ENCODE measurements around the gene STYXL1.

STYXL1 gene

DNA sequence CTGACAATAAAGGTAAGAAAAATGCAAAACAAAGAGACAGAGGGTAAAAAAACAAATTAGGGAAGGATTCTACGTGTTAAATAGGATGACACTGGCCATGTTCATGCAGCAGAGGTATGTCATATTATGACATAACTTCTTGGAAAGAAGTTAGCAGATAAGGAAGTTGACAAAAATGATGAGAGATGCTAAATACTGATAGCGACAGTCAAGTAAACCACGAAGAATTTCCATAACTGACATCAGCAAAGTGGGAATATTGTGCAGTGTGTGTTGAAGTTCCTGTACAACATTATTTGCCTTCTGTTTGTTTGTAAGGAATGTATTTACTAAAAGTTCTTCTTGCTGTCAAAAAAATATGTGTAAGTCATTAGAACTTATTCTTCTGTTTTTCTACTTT, 29.6 kb upstream of the STYXL1 start:
- no peaks in the 10 kb centered on the region for H3K27me3 ChIP-seq (replicated peaks; ENCODE audit: control insufficient read depth, insufficient read depth, low read length, poor library complexity, severe bottlenecking)
- H3K36me3 ChIP-seq (ENCODE audit: control insufficient read depth, insufficient read depth, low read length): no peaks in the 10 kb centered on the region
- DNase-seq: no peak
- H3K9me3 ChIP-seq (ENCODE audit: control insufficient read depth, low read length): no peaks in the 10 kb centered on the region
- no peak overlapping the region for H3K4me3 ChIP-seq (ENCODE audit: insufficient read depth, low read depth, low read length, poor library complexity, severe bottlenecking)
- no peaks in the 10 kb centered on the region for H3K4me1 ChIP-seq (ENCODE audit: control insufficient read depth, insufficient read depth, low read length, poor library complexity, severe bottlenecking)
- no peak overlapping the region for H3K27ac ChIP-seq (ENCODE audit: insufficient read depth, low read length, poor library complexity, severe bottlenecking)

DNA sequence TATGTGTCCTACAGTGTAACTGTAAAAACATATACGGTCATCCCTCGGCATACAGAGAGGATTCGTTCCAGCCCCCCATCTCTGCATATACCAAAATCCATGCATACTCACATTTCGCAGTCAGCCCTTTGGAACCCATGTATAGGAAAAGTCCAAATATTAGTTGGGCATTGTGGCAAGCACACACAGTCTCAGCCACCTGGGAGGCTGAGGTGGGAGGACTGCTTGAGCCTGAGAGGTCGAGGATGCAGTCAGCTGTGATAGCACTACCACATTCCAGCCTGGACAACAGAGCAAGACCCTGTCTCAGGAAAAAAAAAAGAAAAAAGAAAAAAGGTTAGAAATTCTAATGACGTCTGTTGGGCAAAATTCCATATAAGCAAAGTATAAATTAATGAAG, 29.2 kb upstream of the STYXL1 start:
- Histone ChIP-seq H3K27me3 (replicated peaks; ENCODE audit: control insufficient read depth, insufficient read depth, low read length, poor library complexity, severe bottlenecking) (no peaks in the 10 kb centered on the region), H3K27ac (ENCODE audit: insufficient read depth, low read length, poor library complexity, severe bottlenecking) (no peak overlapping the region), H3K36me3 (ENCODE audit: control insufficient read depth, insufficient read depth, low read length) (no peaks in the 10 kb centered on the region), H3K4me3 (ENCODE audit: insufficient read depth, low read depth, low read length, poor library complexity, severe bottlenecking) (no peak overlapping the region), H3K4me1 (ENCODE audit: control insufficient read depth, insufficient read depth, low read length, poor library complexity, severe bottlenecking) (no peaks in the 10 kb centered on the region), H3K9me3 (ENCODE audit: control insufficient read depth, low read length) (no peaks in the 10 kb centered on the region)
- DNase-seq: no peak

DNA sequence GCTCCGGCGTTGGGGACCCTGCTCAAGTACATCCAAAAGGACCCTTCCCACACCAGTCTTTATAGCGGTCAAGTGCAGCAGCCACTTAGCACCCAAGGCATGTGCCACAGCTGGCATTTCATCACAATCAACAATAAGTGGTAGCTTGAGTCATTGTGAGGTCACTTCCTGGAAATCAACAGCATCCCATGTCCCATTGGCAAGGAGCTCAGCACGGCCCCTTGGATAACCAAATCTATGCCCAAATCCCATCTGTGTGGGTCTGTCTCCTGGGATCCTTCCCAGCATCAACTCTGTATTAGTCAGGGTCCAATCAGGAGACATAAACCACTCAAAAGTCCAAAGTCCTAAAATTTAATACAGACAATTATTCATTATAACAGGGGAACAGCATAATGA, 27.2 kb upstream of the STYXL1 start:
- Histone ChIP-seq H3K4me1 (ENCODE audit: control insufficient read depth, insufficient read depth, low read length, poor library complexity, severe bottlenecking) (no peaks in the 10 kb centered on the region), H3K27ac (ENCODE audit: insufficient read depth, low read length, poor library complexity, severe bottlenecking) (no peak overlapping the region), H3K4me3 (ENCODE audit: insufficient read depth, low read depth, low read length, poor library complexity, severe bottlenecking) (no peak overlapping the region), H3K9me3 (ENCODE audit: control insufficient read depth, low read length) (no peaks in the 10 kb centered on the region), H3K27me3 (replicated peaks; ENCODE audit: control insufficient read depth, insufficient read depth, low read length, poor library complexity, severe bottlenecking) (no peaks in the 10 kb centered on the region), H3K36me3 (ENCODE audit: control insufficient read depth, insufficient read depth, low read length) (no peaks in the 10 kb centered on the region)
- DNase-seq: no peak

DNA sequence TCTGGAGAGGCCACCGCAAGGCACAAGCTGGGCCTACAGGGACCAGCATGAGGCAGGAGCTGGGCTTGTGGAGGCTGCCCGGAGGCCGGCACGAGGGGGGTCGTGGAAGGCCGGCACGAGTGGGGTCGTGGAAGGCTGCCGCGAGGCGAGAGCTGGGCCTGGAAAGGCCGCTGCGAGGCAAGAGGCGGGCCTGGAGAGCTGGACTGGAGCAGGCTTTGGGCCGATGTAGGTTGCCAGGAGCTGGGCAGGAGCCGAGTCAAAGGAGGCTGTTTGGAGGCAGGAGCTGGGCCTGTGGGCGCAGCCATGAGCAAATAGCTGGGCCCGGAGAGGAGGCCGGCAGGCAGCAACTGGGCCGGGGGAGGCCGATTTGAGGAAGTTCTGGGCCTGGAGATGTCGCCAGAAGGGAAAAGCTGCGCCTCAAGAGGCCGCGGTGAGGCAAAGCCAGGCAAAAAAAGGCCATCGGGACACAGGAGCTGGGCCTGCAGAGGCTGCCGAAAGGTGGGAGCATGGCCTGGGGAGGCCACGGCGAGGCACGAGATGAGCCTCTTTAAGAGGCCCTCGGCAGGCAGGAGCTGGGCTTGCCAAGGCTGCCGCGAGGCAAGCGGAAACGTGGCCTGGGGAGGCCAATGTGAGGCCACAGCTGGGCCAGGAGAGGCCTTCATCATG, 26.6 kb upstream of the STYXL1 start:
- Histone ChIP-seq H3K9me3 (ENCODE audit: control insufficient read depth, low read length) (no peaks in the 10 kb centered on the region), H3K36me3 (ENCODE audit: control insufficient read depth, insufficient read depth, low read length) (no peaks in the 10 kb centered on the region), H3K4me1 (ENCODE audit: control insufficient read depth, insufficient read depth, low read length, poor library complexity, severe bottlenecking) (no peaks in the 10 kb centered on the region), H3K27ac (ENCODE audit: insufficient read depth, low read length, poor library complexity, severe bottlenecking) (no peak overlapping the region), H3K27me3 (replicated peaks; ENCODE audit: control insufficient read depth, insufficient read depth, low read length, poor library complexity, severe bottlenecking) (no peaks in the 10 kb centered on the region), H3K4me3 (ENCODE audit: insufficient read depth, low read depth, low read length, poor library complexity, severe bottlenecking) (no peak overlapping the region)
- no peak for DNase-seq

DNA sequence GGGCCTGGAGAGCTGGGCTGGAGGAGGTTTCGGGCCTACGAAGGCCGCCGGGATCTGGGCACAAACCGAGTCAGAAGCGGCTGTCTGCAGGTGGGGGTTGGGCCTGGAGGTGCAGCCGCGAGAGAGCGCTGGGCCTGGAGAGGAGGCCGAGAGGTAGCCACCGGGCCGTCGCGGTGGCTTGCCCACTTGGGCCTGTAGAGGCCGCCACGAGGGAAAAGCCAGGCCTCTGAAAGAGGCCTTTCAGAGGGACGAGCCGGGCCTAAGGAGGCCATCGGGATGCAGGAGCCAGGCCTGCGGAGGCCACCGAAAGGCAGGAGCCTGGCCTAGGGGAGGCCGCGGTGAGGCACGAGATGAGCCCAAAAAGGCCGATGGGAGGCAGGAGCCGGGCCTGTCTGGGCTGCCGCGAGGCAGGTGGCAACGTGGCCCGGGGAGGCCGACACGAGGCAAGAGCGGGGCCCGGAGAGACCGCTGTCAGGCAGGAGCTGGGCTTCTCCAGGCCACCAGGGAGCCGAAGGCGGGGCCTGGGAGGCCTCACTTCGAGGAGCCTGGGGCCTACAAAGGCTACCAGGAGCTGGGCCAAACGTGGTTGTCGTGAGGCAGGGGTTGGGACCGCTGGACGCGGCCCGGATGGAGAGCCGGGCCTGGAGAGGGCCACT, 25.7 kb upstream of the STYXL1 start:
- H3K4me1 ChIP-seq (ENCODE audit: control insufficient read depth, insufficient read depth, low read length, poor library complexity, severe bottlenecking): no peaks in the 10 kb centered on the region
- H3K36me3 ChIP-seq (ENCODE audit: control insufficient read depth, insufficient read depth, low read length): no peaks in the 10 kb centered on the region
- no peak overlapping the region for H3K4me3 ChIP-seq (ENCODE audit: insufficient read depth, low read depth, low read length, poor library complexity, severe bottlenecking)
- H3K27me3 ChIP-seq (replicated peaks; ENCODE audit: control insufficient read depth, insufficient read depth, low read length, poor library complexity, severe bottlenecking): no peaks in the 10 kb centered on the region
- DNase-seq: no peak
- no peaks in the 10 kb centered on the region for H3K9me3 ChIP-seq (ENCODE audit: control insufficient read depth, low read length)
- H3K27ac ChIP-seq (ENCODE audit: insufficient read depth, low read length, poor library complexity, severe bottlenecking): no peak overlapping the region

DNA sequence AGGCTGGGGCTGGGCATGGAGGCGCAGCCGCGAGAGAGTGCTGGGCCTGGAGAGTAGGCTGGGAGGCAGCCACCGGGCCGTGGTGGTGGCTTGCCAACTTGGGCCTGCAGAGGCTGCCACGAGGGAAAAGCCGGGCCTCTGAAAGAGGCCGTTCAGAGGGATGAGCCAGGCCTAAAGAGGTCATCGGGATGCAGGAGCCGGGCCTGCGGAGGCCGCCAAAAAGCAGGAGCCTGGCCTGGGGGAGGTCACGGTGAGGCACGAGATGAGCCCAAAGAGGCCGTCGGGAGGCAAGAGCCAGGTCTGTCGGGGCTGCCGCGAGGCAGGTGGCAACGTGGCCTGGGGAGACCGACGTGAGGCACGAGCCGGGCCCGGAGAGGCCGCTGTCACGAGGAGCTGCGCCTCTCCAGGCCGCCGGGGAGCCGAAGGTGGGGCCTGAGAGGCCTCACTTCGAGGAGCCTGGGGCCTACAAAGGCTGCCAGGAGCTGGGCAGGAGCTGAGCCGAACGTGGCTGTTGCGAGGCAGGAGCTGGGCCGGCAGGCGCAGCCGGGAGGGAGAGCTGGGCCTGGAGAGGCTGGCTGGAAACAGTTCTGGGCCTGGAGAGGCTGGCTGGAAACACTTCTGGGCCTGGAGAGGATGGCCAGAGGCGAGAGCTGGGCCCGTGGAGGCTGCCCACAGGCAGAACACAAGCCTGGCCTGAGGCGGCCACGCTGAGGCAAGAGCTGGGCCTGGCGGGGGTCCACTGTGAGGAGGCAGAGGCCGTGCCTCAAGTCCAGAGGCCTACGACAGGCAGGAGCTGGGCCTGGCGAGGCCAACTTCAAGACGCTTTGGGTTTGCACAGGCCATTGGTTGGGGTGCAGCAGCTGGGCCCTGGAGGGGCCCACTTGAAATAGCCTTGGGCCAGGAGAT, 24.7 kb upstream of the STYXL1 start:
- Histone ChIP-seq H3K4me3 (ENCODE audit: insufficient read depth, low read depth, low read length, poor library complexity, severe bottlenecking) (no peak overlapping the region), H3K9me3 (ENCODE audit: control insufficient read depth, low read length) (no peaks in the 10 kb centered on the region), H3K4me1 (ENCODE audit: control insufficient read depth, insufficient read depth, low read length, poor library complexity, severe bottlenecking) (no peaks in the 10 kb centered on the region)

DNA sequence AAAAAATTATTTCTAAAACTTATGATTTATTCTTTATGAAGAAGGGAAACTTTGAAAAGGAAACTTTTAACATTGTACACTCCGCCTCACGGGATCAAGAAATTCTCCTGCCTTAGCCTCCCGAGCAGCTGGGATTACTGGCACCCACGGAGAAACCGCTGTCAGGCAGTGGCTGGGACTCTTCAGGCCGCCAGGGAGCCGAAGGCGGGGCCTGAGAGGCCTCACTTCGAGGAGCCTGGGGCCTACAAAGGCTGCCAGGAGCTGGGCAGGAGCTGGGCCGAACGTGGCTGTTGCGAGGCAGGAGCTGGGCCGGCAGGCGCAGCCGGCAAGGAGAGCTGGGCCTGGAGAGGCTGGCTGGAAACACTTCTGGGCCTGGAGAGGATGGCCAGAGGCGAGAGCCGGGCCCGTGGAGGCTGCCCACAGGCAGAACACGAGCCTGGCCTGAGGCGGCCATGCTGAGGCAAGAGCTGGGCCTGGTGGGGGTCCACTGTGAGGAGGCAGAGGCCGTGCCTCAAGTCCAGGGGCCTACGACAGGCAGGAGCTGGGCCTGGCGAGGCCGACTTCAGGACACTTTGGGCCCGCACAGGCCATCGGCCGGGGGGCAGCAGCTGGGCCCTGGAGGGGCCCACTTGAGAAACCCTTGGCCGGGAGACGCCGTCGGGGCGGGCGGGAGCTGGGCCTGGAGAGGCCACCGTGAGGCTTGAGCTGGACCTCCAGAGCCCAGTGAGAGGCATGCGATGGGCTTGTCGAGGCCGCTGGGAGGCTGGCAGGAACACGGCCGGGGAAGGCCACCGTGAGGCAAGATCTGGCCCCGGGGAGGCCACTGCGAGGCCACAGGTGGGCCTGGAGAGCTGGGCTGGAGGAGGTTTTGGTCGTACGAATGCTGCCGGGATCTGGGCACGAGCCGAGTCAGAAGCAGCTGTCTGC, 23.8 kb upstream of the STYXL1 start:
- no peaks in the 10 kb centered on the region for H3K9me3 ChIP-seq (ENCODE audit: control insufficient read depth, low read length)
- H3K27me3 ChIP-seq (replicated peaks; ENCODE audit: control insufficient read depth, insufficient read depth, low read length, poor library complexity, severe bottlenecking): no peaks in the 10 kb centered on the region
- H3K36me3 ChIP-seq (ENCODE audit: control insufficient read depth, insufficient read depth, low read length): peaks cover 6% of the 10 kb centered on the region
- no peaks in the 10 kb centered on the region for H3K4me1 ChIP-seq (ENCODE audit: control insufficient read depth, insufficient read depth, low read length, poor library complexity, severe bottlenecking)
- no peak overlapping the region for H3K4me3 ChIP-seq (ENCODE audit: insufficient read depth, low read depth, low read length, poor library complexity, severe bottlenecking)
- H3K27ac ChIP-seq (ENCODE audit: insufficient read depth, low read length, poor library complexity, severe bottlenecking): no peak overlapping the region
- no peak for DNase-seq

More for the DNA sequence above, 24.7 kb upstream of the STYXL1 start:
- no peak for DNase-seq
- H3K27me3 ChIP-seq (replicated peaks; ENCODE audit: control insufficient read depth, insufficient read depth, low read length, poor library complexity, severe bottlenecking): no peaks in the 10 kb centered on the region
- H3K27ac ChIP-seq (ENCODE audit: insufficient read depth, low read length, poor library complexity, severe bottlenecking): no peak overlapping the region
- H3K36me3 ChIP-seq (ENCODE audit: control insufficient read depth, insufficient read depth, low read length): no peaks in the 10 kb centered on the region

DNA sequence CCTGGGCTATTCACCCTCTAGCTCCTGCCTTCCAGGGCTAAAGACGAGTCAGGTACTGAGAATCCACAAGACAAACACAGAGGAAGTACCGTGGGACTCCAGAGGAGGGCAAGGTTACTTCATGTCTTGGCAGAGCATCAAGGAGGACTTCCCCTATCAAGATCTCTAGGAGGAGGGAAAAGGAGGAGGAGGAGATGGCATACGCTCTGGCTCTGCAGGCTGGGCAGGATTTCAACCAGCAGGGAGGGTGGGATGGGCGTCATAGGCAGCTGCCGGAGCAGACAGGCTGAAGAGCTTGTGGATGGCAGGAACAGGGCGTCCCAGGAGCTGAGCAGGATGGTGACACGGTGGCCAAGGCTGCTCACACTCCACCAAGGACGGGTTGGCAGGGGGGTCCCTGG, 21.4 kb upstream of the STYXL1 start:
- DNase-seq: no peak
- H3K9me3 ChIP-seq (ENCODE audit: control insufficient read depth, low read length): no peaks in the 10 kb centered on the region
- no peaks in the 10 kb centered on the region for H3K4me1 ChIP-seq (ENCODE audit: control insufficient read depth, insufficient read depth, low read length, poor library complexity, severe bottlenecking)

DNA sequence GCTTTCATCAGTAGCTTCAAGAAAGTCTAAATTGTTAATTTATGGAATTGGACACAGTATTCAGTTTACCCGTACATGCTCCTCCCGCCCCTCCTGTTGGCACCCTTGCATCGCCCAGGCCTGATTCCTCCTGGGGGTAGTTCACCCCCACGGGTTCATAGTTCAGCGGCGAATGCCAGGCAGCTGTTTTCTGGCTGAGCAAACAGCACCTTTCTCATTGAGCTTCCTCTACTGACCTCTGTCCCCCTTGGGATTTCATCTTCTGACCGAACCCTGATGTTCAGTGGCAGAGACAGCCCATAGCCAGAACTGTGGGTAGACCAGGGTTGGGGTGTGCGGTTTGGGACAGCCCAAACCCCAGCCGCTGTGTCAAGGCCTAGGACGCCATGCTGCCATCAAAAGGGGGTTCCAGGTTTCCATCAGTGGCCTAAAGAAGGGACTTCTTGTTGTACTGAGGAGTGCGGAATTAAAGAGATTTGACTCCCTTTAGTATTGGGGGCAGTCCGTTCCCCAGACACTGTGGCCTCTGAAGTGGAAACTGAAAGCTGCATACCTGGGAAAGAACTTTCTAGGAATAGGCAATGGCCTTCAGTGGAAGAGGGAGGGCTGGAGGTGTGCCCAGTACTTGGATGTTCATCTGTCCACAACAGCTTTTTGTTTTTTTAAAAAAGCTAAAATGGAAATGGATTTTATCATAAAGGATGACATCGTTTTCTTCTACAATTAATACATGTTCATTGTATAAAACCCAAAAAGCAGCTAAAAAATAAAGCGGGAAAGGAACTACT, 19.1 kb upstream of the STYXL1 start:
- peaks cover 48% of the 10 kb centered on the region for H3K36me3 ChIP-seq (ENCODE audit: control insufficient read depth, insufficient read depth, low read length)
- no peak overlapping the region for H3K27ac ChIP-seq (ENCODE audit: insufficient read depth, low read length, poor library complexity, severe bottlenecking)
- no peak for DNase-seq

More for the DNA sequence above, 21.4 kb upstream of the STYXL1 start:
- Histone ChIP-seq H3K4me3 (ENCODE audit: insufficient read depth, low read depth, low read length, poor library complexity, severe bottlenecking) (no peak overlapping the region), H3K27ac (ENCODE audit: insufficient read depth, low read length, poor library complexity, severe bottlenecking) (no peak overlapping the region), H3K36me3 (ENCODE audit: control insufficient read depth, insufficient read depth, low read length) (peaks cover 30% of the 10 kb centered on the region), H3K27me3 (replicated peaks; ENCODE audit: control insufficient read depth, insufficient read depth, low read length, poor library complexity, severe bottlenecking) (no peaks in the 10 kb centered on the region)

More for the DNA sequence above, 19.1 kb upstream of the STYXL1 start:
- no peaks in the 10 kb centered on the region for H3K27me3 ChIP-seq (replicated peaks; ENCODE audit: control insufficient read depth, insufficient read depth, low read length, poor library complexity, severe bottlenecking)
- H3K4me3 ChIP-seq (ENCODE audit: insufficient read depth, low read depth, low read length, poor library complexity, severe bottlenecking): no peak overlapping the region
- no peaks in the 10 kb centered on the region for H3K4me1 ChIP-seq (ENCODE audit: control insufficient read depth, insufficient read depth, low read length, poor library complexity, severe bottlenecking)
- no peaks in the 10 kb centered on the region for H3K9me3 ChIP-seq (ENCODE audit: control insufficient read depth, low read length)

Measured in effector memory CD4-positive, alpha-beta T cell (primary cell).